Aorta (tissue), 5 donors: ENCODE data around the gene SPNS3. TPM values are rescaled to one million over a fixed set of nuclear protein-coding genes. Genes with fewer than 3 reads are reported as not detected.

Source experiments
- ATAC-seq: fragments of 200-7000 bp; cut with Tn5 transposase; one replicate; pipeline ENCODE4 v1.9.1; 2022; ENCODE audit warnings: moderate library complexity; ENCODE audit not compliant: low FRiP score
- DNase-seq, 2 donors: peaks; one replicate each; pipeline ENCODE4 v3.0.0-alpha.2; 2020
- H3K27ac ChIP-seq, 2 donors: one replicate each; pipeline ENCODE4 v1.5.1; 2013; ENCODE audit warnings: low read length in 2 of 2, mild to moderate bottlenecking in 2 of 2, moderate library complexity in 2 of 2, control low read depth in 1 of 2, inconsistent platforms in 1 of 2, low read depth in 1 of 2
- H3K27me3 ChIP-seq, 2 donors: one replicate each; pipeline ENCODE4 v1.6.1; 2013; ENCODE audit warnings: control low read depth in 1 of 2, low read length in 1 of 2, mild to moderate bottlenecking in 1 of 2, moderate library complexity in 1 of 2; ENCODE audit not compliant: insufficient read depth in 2 of 2, control insufficient read depth in 1 of 2
- H3K36me3 ChIP-seq, 2 donors: one replicate each; pipeline ENCODE4 v1.6.1; 2013; ENCODE audit warnings: control low read depth in 1 of 2, low read length in 1 of 2, mild to moderate bottlenecking in 1 of 2; ENCODE audit not compliant: insufficient read depth in 2 of 2, control insufficient read depth in 1 of 2
- H3K4me1 ChIP-seq, 2 donors: one replicate each; pipeline ENCODE4 v1.6.1; 2013; ENCODE audit warnings: low read length in 2 of 2, control low read depth in 1 of 2, mild to moderate bottlenecking in 1 of 2, moderate library complexity in 1 of 2; ENCODE audit not compliant: insufficient read depth in 2 of 2, control insufficient read depth in 1 of 2
- H3K4me3 ChIP-seq, 2 donors: one replicate each; pipeline ENCODE4 v1.5.1; 2013; ENCODE audit warnings: low read length in 2 of 2, control low read depth in 1 of 2, mild to moderate bottlenecking in 1 of 2
- H3K9me3 ChIP-seq: one replicate; pipeline ENCODE4 v1.6.1; 2013; ENCODE audit warnings: mild to moderate bottlenecking, low read length; ENCODE audit not compliant: control insufficient read depth
- WGBS, 2 donors: extraction: QIAGEN DNeasy Blood & Tissue Kit; methylation state at CpG; one replicate each; pipeline ENCODE4 v1.1.7; 2013; 5-methylcytosine and 5-hydroxymethylcytosine counted together
- intact Hi-C, 2 donors: fragments of 100-400 bp; cut with DNase I; formaldehyde crosslinking; loops; one replicate each; pipeline versions ENCODE4 v1.14.2 to v1.15.0; 2022
- polyA plus RNA-seq, 2 donors: library from polyadenylated mRNA; stranded (reverse); fragments of 200-250 nt; gene quantifications; one replicate each; pipeline ENCODE4 v1.2.3, GENCODE V29; 2013
- total RNA-seq, 2 donors: library from RNA; stranded (reverse); fragmentation: NEBNext Ultra II Directional; extraction: Animal tissue kit (Norgen Biotek cat#: 25700); gene quantifications; one replicate each; pipeline ENCODE4 v1.2.1, GENCODE V29; 2021
- donor health status: healthy with polysubstance abuse.
- donor health status: Bipolar disorder and iron deficiency.
- donor health status: DM: no; HTN: no; CAD: no.
- donor health status: DM: no; HTN: no; CAD: no.
- donor health status: DM: yes; HTN: yes; CAD: no.

The SPNS3 gene
- total and polyA plus RNA-seq, 4 donors: 0.19 to 1.2 (median 0.25) TPM; not detected in 1

DNA sequence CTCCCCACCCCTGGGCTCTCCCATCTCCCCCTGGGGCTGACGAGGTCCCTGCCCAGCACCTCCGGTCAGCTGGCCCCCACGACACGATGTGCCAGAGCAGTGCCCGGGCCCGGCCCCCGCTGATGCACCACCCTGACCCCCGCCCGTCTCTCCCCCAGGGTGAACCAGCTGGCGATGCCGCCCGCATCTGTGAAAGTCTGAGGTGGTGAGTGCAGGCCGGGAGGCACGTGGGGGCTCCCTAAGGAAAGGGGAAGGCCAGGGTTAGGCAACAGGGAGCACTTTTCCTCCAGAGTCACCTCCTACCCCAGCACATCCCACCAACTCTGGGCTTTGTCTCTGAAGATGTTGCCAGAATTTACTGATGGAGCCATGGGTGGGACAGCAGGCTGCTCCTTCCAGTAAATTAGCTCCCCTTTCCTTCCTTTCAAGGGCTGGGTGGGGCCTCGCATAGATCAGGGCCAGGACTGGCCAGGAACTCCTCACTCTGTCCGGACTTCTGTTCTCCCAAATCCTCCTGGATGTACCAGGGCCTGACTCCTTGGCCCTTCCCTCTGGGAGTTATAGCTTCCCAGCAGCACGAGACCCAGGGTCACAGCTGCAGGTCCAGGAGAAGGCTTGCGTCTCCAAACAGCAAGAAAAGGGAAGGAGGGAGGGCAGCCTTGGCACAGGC lies 103.1 kb downstream of the SPNS3 start:
- DNase-seq: no peak
- Histone ChIP-seq H3K27me3 (no peaks in the 10 kb centered on the region), H3K9me3 (no peaks in the 10 kb centered on the region), H3K36me3 (peaks cover 0 to 2% of the 10 kb centered on the region in 2 donors), H3K4me1 (no peaks in the 10 kb centered on the region), H3K4me3 (no peak overlapping the region), H3K27ac (peak overlapping the region in 1 of 2 donors; percentile 30)
- intact Hi-C loops: no loop called here
- peak; percentile 30 for ATAC-seq
- WGBS, 2 donors: 48 to 51% methylated on average over 18 of the region's 18 CpGs

Other genes with a start within 250 kb of the SPNS3 start
- gene ANKFY1, start 170.0 kb upstream of the SPNS3 start, total RNA-seq: 10 to 100 TPM; 58.0 to 71.6 TPM
- 10 to 100 TPM in 1 of 2 donors, 1 to 10 TPM in 1; 4.5 to 17.4 TPM for gene ANKFY1, start 170.0 kb upstream of the SPNS3 start, polyA plus RNA-seq
- 10 to 100 TPM; 48.3 TPM for gene UBE2G1, start 67.3 kb upstream of the SPNS3 start, total RNA-seq
- 10 to 100 TPM; 15.5 to 20.4 TPM for gene UBE2G1, start 67.3 kb upstream of the SPNS3 start, polyA plus RNA-seq
- 10 to 100 TPM; 31.3 to 56.2 TPM for gene SPNS2, start 64.9 kb downstream of the SPNS3 start, total RNA-seq
- gene SPNS2, start 64.9 kb downstream of the SPNS3 start, polyA plus RNA-seq: 1 to 10 TPM; 2.3 to 3.1 TPM
- 10 to 100 TPM; 35.2 to 36.6 TPM for gene MYBBP1A, start 121.4 kb downstream of the SPNS3 start, total RNA-seq
- gene MYBBP1A, start 121.4 kb downstream of the SPNS3 start, polyA plus RNA-seq: 10 to 100 TPM in 1 of 2 donors, 1 to 10 TPM in 1; 8.0 to 37.6 TPM
- not detected for gene GGT6, start 126.6 kb downstream of the SPNS3 start, total RNA-seq
- 1 to 10 TPM in 1 of 2 donors, not detected in 1; 3.5 TPM for gene GGT6, start 126.6 kb downstream of the SPNS3 start, polyA plus RNA-seq
- 1 to 10 TPM in 1 of 2 donors, under 1 TPM in 1; 0.49 to 1.7 TPM for gene SMTNL2, start 150.6 kb downstream of the SPNS3 start, total RNA-seq
- not detected for gene SMTNL2, start 150.6 kb downstream of the SPNS3 start, polyA plus RNA-seq
- gene ALOX15, start 207.7 kb downstream of the SPNS3 start, total RNA-seq: not detected
- gene ALOX15, start 207.7 kb downstream of the SPNS3 start, polyA plus RNA-seq: not detected